Measurements from ENCODE around the gene NBEAL2.
A peak's percentile ranks its signal among the peaks of the same experiment; 100 is the strongest.

The NBEAL2 gene, protein sequence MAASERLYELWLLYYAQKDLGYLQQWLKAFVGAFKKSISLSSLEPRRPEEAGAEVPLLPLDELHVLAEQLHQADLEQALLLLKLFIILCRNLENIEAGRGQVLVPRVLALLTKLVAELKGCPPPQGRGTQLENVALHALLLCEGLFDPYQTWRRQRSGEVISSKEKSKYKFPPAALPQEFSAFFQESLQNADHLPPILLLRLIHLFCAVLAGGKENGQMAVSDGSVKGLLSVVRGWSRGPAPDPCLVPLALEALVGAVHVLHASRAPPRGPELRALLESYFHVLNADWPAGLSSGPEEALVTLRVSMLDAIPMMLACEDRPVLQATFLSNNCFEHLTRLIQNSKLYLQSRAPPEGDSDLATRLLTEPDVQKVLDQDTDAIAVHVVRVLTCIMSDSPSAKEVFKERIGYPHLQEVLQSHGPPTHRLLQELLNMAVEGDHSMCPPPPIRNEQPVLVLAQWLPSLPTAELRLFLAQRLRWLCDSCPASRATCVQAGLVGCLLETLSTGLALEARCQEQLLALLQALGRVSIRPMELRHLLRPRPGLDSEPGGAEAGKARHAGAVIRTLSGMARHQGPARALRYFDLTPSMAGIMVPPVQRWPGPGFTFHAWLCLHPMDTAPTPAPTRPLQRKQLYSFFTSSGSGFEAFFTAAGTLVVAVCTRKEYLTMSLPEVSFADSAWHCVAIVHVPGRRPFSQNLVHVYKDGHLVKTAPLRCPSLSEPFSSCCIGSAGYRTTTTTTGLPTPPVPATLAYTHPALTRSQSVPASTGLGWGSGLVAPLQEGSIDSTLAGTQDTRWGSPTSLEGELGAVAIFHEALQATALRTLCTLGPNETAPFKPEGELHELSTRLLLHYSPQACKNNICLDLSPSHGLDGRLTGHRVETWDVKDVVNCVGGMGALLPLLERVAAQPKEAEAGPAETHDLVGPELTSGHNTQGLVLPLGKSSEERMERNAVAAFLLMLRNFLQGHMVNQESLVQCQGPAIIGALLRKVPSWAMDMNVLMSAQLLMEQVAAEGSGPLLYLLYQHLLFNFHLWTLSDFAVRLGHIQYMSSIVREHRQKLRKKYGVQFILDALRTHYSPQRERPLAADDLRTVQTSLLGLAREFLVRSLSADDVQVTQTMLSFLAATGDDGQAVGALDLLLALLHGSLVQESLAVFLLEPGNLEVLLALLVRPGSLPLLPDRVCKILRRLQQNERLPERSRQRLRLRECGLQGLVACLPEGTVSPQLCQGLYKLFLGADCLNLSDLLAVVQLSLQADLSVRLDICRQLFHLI (N-terminal part only)
- total RNA-seq = 336 reads per million, percentile 96 among the genes with 10 or more reads in this experiment

DNA sequence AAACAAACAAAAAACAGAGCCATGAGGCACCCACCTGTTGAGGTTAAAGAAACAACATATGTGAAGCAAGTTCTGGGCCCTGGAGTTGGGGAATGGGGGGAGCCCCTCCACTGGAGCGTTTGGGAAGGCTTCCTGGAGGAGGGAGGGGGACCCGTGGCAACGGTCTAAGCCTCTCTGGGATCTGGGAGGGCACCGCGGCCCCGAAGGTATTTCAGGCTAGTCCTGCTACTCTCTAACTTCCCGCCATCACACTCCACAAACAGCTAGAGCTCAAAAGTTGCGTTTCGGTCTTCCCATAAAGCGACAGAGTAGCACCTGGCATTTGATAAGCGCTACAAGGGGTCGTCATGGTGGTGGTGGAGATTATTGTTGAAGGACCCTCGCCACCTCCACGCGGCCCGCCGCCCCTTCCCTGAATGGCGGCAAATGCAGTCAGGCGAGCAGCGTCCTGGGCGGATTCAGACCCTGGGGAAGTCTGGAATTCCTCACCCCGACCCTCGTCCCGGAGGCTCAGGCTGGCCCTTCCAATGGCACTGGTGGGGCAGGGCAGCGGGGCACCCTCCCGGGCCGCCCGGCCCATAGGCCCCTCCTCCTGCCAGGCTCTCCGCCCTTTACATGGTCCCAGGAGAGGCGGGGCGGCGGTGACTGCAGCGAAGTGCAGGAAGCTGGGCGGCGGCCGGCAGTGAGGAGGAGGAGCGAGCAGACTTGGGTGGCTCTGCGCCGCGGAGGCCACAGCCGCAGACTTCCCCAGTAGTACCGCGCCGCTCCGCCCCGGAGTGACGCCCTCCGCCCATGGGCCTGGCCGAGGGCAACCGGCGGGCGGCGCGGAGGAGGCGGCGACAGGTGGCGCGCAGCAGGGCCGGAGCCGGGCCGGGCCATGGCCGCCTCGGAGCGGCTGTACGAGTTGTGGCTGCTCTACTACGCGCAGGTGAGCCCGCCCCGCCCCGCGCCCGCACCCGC, at the start of gene NBEAL2:
NBEAL2 (plus strand) TSS at position 682 of the 960 bp plus-strand sequence; CDS start at position 878, 196 bp downstream.
- peak; percentile 93 for DNase-seq

- no peak for DNase-seq
These were observed 49.1 kb upstream of the NBEAL2 start for GRCh38 chr3:46930166-46930944.

DNA sequence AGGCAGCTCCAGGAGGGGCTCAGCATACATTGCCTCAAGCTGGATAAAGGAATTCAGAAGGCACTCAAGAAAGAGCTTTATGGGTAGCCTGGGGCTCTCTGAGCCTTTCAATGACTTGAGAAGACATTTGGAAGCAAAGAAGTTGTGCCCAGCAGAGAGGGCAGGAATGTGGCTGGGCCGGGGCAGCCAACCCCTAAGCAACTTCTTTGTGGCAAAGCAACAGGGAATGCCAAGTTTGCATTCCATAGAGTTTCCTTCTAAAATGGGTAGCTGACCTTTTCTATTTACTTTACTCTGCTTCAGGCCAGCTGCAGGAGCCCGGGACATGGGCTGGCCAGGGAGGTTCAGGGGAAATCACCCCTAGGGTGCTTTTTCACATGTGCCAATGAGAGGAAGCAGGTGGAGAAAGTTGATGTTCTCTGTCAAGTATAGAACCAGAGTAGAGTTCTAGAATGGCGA, 48.5 kb upstream of the NBEAL2 start:
- DNase-seq = no peak

GRCh38 chr3:46931631-46932331, 47.7 kb upstream of the NBEAL2 start:
- DNase-seq = no peak

DNA sequence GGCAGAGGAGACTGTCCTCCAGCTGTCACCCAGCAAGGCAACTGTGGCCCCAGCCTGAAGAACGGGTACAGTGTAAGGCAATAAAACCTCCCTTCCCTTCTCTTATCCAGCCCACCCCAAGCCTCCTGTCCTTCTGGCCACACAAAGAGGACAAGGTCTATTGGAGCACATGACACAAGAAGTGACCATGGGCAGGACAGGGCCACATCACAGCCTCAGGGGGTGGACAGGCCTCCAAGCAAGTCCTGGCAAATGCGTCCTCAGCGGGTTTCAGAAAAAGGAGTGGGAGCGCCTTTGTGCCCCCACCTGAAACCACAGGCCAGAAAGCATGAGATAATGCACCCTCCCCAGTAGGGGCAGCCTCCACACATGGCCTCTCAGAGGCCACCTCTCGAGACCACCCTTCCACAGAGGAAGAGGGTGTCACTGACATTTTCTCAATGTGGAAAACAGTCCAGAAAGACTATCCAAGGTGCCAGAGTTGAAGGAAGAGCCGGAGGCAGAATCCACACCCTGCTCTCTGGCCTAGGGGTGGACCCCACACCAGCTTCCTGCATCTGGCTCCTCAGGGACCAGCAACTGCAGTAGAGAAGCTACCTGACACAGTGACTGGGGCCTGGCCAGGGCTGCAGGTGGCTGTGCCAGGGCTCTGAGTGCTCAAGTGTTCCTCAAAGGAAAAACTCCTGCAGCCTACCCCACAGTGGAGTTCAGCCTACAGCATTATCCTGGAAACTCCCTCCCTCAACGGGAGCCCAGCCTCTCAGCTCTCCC, 46.8 kb upstream of the NBEAL2 start:
- no peak for DNase-seq

DNA sequence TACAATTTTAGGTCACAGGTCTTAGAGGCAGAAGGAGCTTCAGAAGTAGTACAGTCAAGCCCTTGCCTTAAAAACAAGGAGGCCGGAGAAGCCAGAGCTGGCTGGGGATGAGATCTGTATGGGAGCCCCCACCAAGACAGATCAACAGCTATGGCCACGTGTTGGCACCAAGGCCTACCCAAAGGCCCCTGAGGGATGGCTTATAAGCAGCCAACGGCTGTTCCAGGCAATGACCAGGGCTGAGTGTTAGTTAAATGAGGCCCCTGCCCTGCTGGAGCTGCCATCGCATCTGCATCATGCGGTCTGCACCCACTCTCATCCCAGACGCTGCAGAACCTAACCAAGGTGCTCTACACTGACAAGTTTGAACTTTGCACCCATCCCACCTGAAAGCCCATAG, 46.2 kb upstream of the NBEAL2 start:
- no peak for DNase-seq

DNA sequence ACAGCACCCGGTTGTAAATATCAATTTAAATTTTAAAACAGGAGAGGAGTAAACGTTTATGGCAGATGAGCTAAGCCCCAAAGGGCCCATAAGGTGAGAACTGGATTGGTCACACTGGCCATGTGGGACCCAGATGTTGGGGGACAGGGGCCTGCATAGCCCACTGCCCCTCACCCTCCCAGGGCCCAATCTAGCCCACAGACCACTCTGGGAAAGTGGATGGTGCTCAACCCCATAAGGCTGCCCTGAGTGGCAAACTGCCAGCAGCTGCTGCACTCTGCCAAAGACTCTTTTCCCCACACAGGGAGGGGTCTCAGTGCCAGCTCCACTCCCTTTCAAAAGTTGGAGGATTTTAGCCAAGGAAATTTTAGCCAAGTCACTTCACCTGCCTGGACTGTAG, 45.4 kb upstream of the NBEAL2 start:
- DNase-seq = no peak

- no peak for DNase-seq
These were observed 44.8 kb upstream of the NBEAL2 start for GRCh38 chr3:46934498-46935167.

GRCh38 chr3:46935168-46935858, 44.2 kb upstream of the NBEAL2 start:
- no peak for DNase-seq

GRCh38 chr3:46935989-46936558, 43.4 kb upstream of the NBEAL2 start:
- DNase-seq = no peak

GRCh38 chr3:46936733-46937250, 42.7 kb upstream of the NBEAL2 start:
- DNase-seq = no peak

- DNase-seq = no peak
These were observed 41.3 kb upstream of the NBEAL2 start for GRCh38 chr3:46938118-46938517.

GRCh38 chr3:46939578-46940445, 39.7 kb upstream of the NBEAL2 start:
- DNase-seq = no peak

DNA sequence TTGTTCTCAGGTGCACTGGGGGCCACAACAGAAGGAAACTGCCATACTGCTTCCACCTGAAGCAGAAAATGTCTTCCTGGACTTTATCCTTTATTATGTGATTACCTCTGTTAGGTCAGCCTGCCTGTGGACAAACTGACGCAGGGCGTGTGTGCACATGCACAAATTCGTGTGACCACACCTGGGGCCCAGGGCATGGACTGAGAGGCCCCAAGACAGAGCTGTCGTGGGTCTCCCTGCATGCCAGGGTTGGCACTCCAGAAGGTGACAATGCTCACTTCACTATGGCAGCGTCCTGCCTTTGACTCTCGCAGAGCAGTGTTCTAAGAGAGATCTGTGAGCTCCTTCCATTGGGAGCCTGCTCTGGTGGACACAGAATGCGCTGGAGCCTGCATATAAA, 37.4 kb upstream of the NBEAL2 start:
- DNase-seq = no peak

GRCh38 chr3:46942481-46943236, 36.8 kb upstream of the NBEAL2 start:
- DNase-seq = no peak

All from effector CD4-positive, alpha-beta T cell (primary cell).